HG03558 (cell line): ENCODE results near the gene EGR4.

Experiments
- ATAC-seq: cut with Tn5 transposase; IDR thresholded peaks from one replicate; pipeline ENCODE4 v1.9.1; 2021; ENCODE audit warnings: moderate number of reproducible peaks; ENCODE audit not compliant: unreplicated experiment; ENCODE audit errors: extremely low read depth

The EGR4 gene

DNA sequence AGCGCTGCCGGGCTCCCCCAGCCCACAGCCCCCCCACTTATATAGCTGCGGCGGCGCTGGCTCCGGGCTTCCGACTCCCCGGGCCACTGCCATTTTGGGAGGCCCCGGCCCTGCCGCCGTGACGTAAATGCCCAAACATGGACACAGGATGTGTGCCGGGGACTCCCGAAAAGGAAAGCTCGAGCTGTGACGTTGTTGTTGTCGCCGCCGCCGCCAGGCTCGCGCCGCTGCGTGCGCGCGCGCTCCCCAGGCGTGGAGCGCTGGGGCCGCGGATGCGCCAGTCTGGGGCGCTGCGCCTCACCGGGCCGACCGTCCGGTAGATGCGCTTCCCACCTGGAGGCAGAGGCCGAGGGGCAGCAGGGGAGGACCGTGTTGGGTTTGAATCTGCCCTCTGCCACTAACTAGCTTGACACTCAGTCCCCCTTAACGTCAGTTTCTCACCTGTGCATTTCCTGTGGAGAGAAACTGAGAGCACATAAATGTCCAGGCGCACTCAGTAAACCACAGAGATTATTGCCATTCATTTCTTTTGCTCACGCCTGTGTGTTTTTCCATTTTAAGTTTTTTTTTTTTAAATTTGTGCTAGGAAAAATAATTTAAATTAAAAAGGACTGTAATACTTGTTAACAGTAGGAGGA lies at the start of gene EGR4:
Gene EGR4 (minus strand): TSS at position 15 of the 638 bp plus-strand sequence. CDS start 231 bp downstream, outside the sequence.
- ATAC-seq: peak; percentile 73

DNA sequence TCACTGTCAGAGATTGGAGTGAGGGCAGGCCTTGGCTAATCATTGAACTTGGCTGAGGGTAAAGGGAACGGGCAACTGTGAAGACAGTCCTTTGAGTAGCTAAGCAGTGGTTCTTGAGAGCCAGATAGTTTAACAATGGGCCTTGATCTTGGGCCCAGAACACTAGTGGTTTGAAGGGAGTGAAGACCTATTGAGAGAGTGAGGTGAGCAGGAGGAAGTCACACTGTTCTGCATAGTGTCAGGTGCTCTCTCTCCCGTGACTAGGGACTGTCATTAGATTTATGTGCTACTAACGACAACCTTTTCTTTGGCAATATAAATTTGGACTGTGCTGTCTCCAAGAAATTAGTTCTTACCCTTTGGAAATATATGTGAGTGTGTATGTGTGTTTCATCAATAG lies 47.7 kb upstream of the EGR4 start:
- ATAC-seq: no peak

DNA sequence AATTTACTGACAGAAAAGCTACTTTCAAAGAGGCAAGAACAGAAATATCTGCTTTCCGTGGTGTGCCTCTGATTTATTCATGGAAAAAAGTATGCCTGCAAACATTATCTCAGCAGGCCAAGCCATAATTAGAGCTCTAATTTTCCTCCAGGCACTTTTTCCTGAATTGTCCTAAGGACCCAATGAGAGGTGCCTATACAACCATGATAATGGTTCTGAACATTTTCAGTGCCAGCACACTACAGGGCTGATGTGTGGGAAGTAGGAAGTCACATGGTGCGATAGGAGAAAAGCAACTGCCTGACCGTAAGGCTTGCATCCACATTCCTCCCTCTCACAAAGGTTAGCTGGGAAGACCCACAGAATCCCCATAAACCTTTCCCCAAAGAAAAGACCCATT lies 45.9 kb upstream of the EGR4 start:
- ATAC-seq: no peak

DNA sequence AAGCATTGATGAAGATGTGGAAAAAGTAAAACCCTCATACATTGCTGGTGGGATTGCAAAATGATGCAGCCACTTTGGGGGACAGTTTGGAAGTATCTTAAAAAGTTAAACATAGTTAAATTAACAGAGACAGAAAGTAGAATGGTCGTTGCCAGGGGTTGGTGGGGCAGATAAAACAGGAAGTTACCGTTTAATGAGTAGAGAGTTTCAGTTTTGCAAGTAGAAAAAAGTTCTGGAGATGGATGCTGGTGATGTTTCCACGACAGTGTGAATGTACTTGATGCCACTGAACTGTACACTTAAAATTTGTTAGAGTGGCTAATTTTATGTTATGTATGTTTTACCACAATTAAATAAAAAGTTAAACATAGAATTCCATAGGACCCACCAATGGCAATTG lies 44.5 kb upstream of the EGR4 start:
- no peak for ATAC-seq

DNA sequence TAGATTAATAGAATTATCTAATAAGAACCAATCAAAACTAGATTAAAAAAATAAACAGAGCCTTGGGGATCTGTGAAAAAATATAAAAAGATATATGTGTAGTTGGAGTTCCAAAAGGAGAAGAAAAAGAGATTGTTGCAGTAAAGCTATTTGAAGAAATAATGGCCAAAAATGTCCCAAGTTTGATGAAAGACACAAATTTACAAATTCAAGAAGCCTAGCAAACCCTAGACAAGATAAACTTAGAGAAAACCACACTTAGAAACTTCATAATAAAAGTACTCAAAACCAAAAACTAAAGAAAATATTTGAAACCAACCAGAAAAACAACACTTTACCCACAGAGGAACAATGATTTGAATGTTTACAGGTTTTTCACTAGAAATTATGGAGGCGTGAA lies 41.3 kb upstream of the EGR4 start:
- no peak for ATAC-seq

- ATAC-seq: no peak
Measured at GRCh38 chr2:73334045-73334444, 40.7 kb upstream of the EGR4 start.

GRCh38 chr2:73333564-73333963 lies 40.2 kb upstream of the EGR4 start:
- ATAC-seq: no peak

- ATAC-seq: no peak
Measured at GRCh38 chr2:73324126-73324725, 30.9 kb upstream of the EGR4 start.

- ATAC-seq: no peak
Measured at GRCh38 chr2:73323551-73323950, 30.2 kb upstream of the EGR4 start.

- ATAC-seq: no peak
Measured at GRCh38 chr2:73314441-73314840, 21.1 kb upstream of the EGR4 start.

GRCh38 chr2:73307720-73308119 lies 14.4 kb upstream of the EGR4 start:
- no peak for ATAC-seq

- no peak for ATAC-seq
Measured at GRCh38 chr2:73301636-73302035, 8.3 kb upstream of the EGR4 start.

GRCh38 chr2:73300926-73301325 lies 7.6 kb upstream of the EGR4 start:
- no peak for ATAC-seq

GRCh38 chr2:73297586-73297985 lies 4.2 kb upstream of the EGR4 start:
- ATAC-seq: no peak

GRCh38 chr2:73297151-73297559 lies 3.8 kb upstream of the EGR4 start:
- no peak for ATAC-seq

DNA sequence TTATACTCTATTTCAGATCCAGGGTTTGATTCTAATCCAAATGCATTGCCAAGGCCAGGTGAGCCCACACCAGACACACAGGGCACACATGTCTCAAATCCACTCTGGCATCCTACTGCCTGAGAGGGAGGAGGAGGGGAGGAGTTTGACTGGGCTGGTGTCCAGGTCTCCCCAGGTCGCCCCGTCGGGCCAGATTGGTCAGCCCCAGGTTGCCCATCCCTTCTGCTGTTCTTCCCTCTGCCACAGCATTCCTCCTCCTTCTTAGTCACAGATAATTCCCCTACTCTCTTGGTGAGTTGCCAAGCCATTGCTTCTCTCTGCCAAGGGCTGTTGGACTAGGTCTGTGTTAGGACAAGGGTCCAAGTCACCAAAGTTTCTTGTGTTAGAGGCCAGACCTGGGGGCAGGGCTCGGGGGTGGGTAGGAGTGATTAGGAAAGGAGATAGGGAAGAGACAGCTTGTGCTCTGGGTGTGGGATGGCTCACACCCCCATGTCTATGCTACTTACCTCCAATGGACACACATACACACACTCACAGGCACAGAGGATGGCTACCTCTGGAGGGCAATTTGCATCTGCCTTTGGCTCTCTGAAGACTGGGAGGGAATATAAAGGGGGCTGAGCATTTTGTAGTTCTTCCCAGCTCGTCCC lies 2.5 kb upstream of the EGR4 start:
- no peak for ATAC-seq

- no peak for ATAC-seq
Measured at GRCh38 chr2:73294239-73294638, 891 bp upstream of the EGR4 start.

DNA sequence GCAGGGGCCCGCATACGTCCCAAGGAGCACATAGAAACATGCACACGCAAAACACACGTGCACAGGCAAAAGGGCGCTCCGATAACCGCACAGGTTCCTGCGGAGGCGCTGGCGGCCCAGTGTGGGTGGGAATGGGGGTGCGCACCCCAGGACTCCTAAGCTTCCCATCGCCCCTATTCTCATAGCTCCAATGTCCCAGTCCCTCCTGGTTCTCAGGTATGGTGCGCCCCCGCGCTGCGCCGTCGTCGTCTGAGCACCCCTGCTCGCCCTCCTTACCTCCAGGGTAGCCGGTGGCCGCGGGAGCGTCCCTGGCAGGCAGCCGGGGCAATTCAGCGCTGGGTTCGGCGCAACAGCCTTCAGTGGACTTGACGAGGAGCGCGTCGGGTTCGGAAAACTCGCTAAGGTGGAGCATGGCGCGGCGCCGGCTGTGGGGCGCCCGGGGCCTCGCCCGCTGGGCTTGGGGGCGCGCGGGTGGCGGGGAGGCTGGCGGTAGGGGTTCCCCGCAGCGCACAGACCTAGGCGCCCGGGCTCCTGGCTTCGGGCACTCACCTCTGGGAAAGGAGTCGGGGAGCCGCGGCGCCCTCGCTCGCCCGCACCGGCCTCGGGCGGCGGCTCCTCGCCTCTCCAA lies 328 bp downstream of the EGR4 start:
- ATAC-seq: no peak

- ATAC-seq: no peak
Measured at GRCh38 chr2:73292316-73292905, 937 bp downstream of the EGR4 start.

DNA sequence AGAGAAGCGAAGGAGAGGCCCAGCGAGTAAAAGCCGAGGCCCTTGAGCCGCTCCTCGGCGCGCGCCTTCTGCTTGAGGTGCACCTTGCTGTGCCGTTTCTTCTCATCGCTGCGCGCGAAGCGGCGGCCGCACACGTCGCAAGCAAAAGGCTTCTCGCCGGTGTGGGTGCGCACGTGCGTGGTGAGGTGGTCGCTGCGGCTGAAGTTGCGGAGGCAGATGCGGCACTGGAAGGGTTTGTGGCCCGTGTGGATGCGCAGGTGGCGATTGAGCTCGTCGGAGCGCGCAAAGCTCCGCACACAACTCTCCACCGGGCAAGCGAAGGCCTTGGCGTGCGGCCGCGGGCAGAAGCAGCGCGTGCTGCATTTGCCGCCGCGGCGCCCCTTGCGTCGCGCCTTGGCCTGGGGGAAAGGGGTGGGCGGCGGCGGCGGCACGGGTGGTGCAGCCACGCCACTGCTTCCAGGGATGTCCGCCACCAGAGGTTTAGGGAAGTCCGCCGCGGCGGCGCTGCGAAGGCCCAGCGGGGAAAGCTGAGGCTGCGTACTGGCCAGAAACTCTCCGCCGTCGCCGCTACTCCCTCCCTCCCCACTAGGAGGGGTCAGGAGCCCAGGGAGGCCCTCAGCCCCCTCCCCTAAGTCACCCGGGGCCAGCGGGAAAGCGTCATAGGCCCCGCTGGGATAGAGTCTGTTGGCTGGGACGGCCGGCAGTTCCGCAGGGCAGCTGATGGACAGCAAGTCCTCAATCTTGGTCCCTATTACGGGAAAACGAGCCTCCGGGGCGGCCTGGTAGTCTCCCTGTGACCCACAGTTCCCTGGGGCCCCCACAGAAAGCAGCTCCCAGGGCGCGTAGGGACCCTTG lies 1.7 kb downstream of the EGR4 start:
- ATAC-seq: no peak
